HCT116 (cell line): Measurements from ENCODE around the gene KIRREL3. TPM values are rescaled to one million over a fixed set of nuclear protein-coding genes. Genes with fewer than 3 reads are reported as not detected.

ENCODE experiments used
- ATAC-seq: fragments of 200-7000 bp; cut with Tn5 transposase; 2 replicates; pipeline ENCODE4 v1.9.1; 2020; ENCODE audit warnings: mild to moderate bottlenecking, moderate library complexity
- BruUV-seq: library from RNA; stranded (reverse); fragments of 400-500 nt; replicated peaks from 2 replicates; lab custom pipeline; 2021; lab: Mats Ljungman, UMichigan
- CTCF ChIA-PET: fragments of 300-600 bp; sonication (Branson Sonifier 250); formaldehyde crosslinking; loops from one replicate; lab custom pipeline; 2021; ENCODE audit warnings: antibody characterized with exemption; lab: Charles Lee
- POLR2A ChIA-PET: fragments of 300-600, 350-600 bp; sonication (Branson Sonifier 250); formaldehyde crosslinking; loops from one replicate; lab custom pipeline; 2021; ENCODE audit warnings: antibody characterized with exemption; lab: Charles Lee
- RAD21 ChIA-PET, 2 experiments: fragments of 300-600 bp; sonication (Branson Sonifier 250); formaldehyde crosslinking; loops; one replicate each; lab custom pipeline; 2023; ENCODE audit warnings: low total read pairs in 2 of 2; ENCODE audit not compliant: uncharacterized antibody in 2 of 2, unreplicated experiment in 2 of 2, low non-redundant PET in 1 of 2; lab: Charles Lee
- DNase-seq: peaks from one replicate; pipeline ENCODE4 v3.0.0-alpha.2; 2010; ENCODE audit warnings: low read depth, low spot score
- H2AFZ ChIP-seq: fragments of 200-600 bp; shearing (Covaris generic), sonication (generic); 2 replicates; pipeline ENCODE4 v1.6.1; 2017; ENCODE audit warnings: low read depth, mixed run types, mixed read lengths, antibody characterized with exemption, low read length; ENCODE audit not compliant: poor library complexity, severe bottlenecking
- H3K27ac ChIP-seq: 2 replicates; pipeline ENCODE4 v1.5.1; 2012; ENCODE audit warnings: low read depth, low read length
- H3K27me3 ChIP-seq: fragments of 200-600 bp; sonication (generic); 2 replicates; pipeline ENCODE4 v1.6.1; 2016; ENCODE audit warnings: mixed run types, low read length, mixed read lengths; ENCODE audit not compliant: insufficient read depth
- H3K36me3 ChIP-seq, 2 experiments: fragments of 200-500 bp in 1 of 2; fragments of 200-600 bp in 1 of 2; sonication (Bioruptor generic) in 1 of 2; sonication (generic) in 1 of 2; 2 replicates each; pipeline versions ENCODE4 v1.5.1 to v1.6.1; 2014 to 2016; ENCODE audit warnings: low read length in 2 of 2, inconsistent platforms in 1 of 2, mixed read lengths in 1 of 2, mixed run types in 1 of 2; ENCODE audit not compliant: insufficient read depth in 2 of 2, control insufficient read depth in 1 of 2
- H3K4me1 ChIP-seq, 2 experiments: fragments of 200-600 bp in 1 of 2; sonication (generic) in 1 of 2; 2 replicates each; pipeline versions ENCODE4 v1.5.1 to v1.6.1; 2012 to 2017; ENCODE audit warnings: low read length in 2 of 2, inconsistent platforms in 1 of 2, mild to moderate bottlenecking in 1 of 2, mixed read lengths in 1 of 2, mixed run types in 1 of 2, moderate library complexity in 1 of 2; ENCODE audit not compliant: insufficient read depth in 2 of 2, control insufficient read depth in 1 of 2
- H3K4me2 ChIP-seq: fragments of 200-600 bp; sonication (generic); 2 replicates; pipeline ENCODE4 v1.6.1; 2017; ENCODE audit warnings: mixed run types, low read length, mixed read lengths
- H3K4me3 ChIP-seq, 2 experiments: fragments of 200-600 bp in 1 of 2; sonication (generic) in 1 of 2; replicated peaks in 1 of 2; 2 replicates each; pipeline ENCODE4 v1.5.1; 2011 to 2016; ENCODE audit warnings: low read length in 2 of 2, control low read depth in 1 of 2, low read depth in 1 of 2, mild to moderate bottlenecking in 1 of 2, mixed read lengths in 1 of 2, mixed run types in 1 of 2
- H3K79me2 ChIP-seq: fragments of 200-600 bp; sonication (generic); 2 replicates; pipeline ENCODE4 v1.6.1; 2017; ENCODE audit warnings: mild to moderate bottlenecking, mixed run types, low read length, moderate library complexity, mixed read lengths; ENCODE audit not compliant: insufficient read depth
- H3K9ac ChIP-seq: fragments of 200-600 bp; sonication (generic); 2 replicates; pipeline ENCODE4 v1.6.1; 2016; ENCODE audit warnings: low read length, mixed read lengths
- H3K9me2 ChIP-seq: fragments of 200-600 bp; sonication (generic), shearing (Covaris generic); 2 replicates; pipeline ENCODE4 v1.6.1; 2017; ENCODE audit warnings: mixed run types, mild to moderate bottlenecking, moderate library complexity; ENCODE audit not compliant: insufficient read depth
- H3K9me3 ChIP-seq, 2 experiments: fragments of 200-500 bp in 1 of 2; fragments of 200-600 bp in 1 of 2; sonication (Bioruptor generic) in 1 of 2; sonication (generic) in 1 of 2; 2 replicates each; pipeline ENCODE4 v1.6.1; 2014 to 2017; ENCODE audit warnings: low read length in 2 of 2, mixed read lengths in 2 of 2, inconsistent platforms in 1 of 2, low read depth in 1 of 2, mild to moderate bottlenecking in 1 of 2, mixed run types in 1 of 2, moderate library complexity in 1 of 2; ENCODE audit not compliant: control insufficient read depth in 1 of 2, insufficient read depth in 1 of 2
- H4K20me1 ChIP-seq: fragments of 200-600 bp; sonication (generic), shearing (Covaris generic); 2 replicates; pipeline ENCODE4 v1.6.1; 2017; ENCODE audit warnings: mixed run types, mild to moderate bottlenecking, moderate library complexity; ENCODE audit not compliant: insufficient read depth
- CBX3 ChIP-seq: IDR thresholded peaks from 2 replicates; pipeline ENCODE4 v1.6.1; 2012; ENCODE audit warnings: low read depth
- CEBPB ChIP-seq: IDR thresholded peaks from 2 replicates; pipeline ENCODE4 v1.6.1; 2012; ENCODE audit warnings: low read depth
- CTCF ChIP-seq, 3 experiments: fragments of 200-600 bp in 1 of 3; sonication (generic) in 1 of 3; IDR thresholded peaks in 2 of 3; conservative IDR thresholded peaks in 1 of 3; 2 replicates each; pipeline ENCODE4 v1.5.1; 2012 to 2017; ENCODE audit warnings: low read depth in 2 of 3, low read length in 2 of 3, antibody characterized with exemption in 1 of 3, borderline replicate concordance in 1 of 3, control low read depth in 1 of 3, mild to moderate bottlenecking in 1 of 3, mixed read lengths in 1 of 3, mixed run types in 1 of 3, moderate library complexity in 1 of 3; ENCODE audit not compliant: insufficient read depth in 1 of 3
- ELF1 ChIP-seq: IDR thresholded peaks from 2 replicates; pipeline ENCODE4 v1.6.1; 2012; ENCODE audit warnings: low read depth, borderline replicate concordance
- EZH2phosphoT487 ChIP-seq: fragments of 200-600 bp; IDR thresholded peaks from 2 replicates; pipeline ENCODE4 v1.6.1; 2018; ENCODE audit warnings: antibody characterized with exemption, borderline replicate concordance
- POLR2A ChIP-seq: IDR thresholded peaks from 2 replicates; pipeline ENCODE4 v1.7.0; 2011; ENCODE audit warnings: borderline replicate concordance; ENCODE audit not compliant: insufficient read depth, insufficient read length; ENCODE audit errors: extremely low read depth
- POLR2AphosphoS5 ChIP-seq: IDR thresholded peaks from 2 replicates; pipeline ENCODE4 v1.6.1; 2011; ENCODE audit warnings: mild to moderate bottlenecking, low read depth, low read length, moderate library complexity
- SIN3A ChIP-seq: IDR thresholded peaks from 2 replicates; pipeline ENCODE4 v1.6.1; 2012; ENCODE audit warnings: low read depth
- SP1 ChIP-seq: IDR thresholded peaks from 2 replicates; pipeline ENCODE4 v1.6.1; 2012; ENCODE audit warnings: low read depth
- SRF ChIP-seq: IDR thresholded peaks from 2 replicates; pipeline ENCODE4 v1.6.1; 2012; ENCODE audit warnings: low read depth
- ZBTB33 ChIP-seq: IDR thresholded peaks from 2 replicates; pipeline ENCODE4 v1.6.1; 2011; ENCODE audit warnings: mild to moderate bottlenecking, low read length, moderate library complexity; ENCODE audit not compliant: insufficient replicate concordance; ENCODE audit errors: extremely low read depth
- ZFX ChIP-seq: fragments of 450-650 bp; IDR thresholded peaks from 2 replicates; pipeline ENCODE4 v1.6.1; 2017
- intact Hi-C: fragments of 100-400 bp; cut with micrococcal nuclease; formaldehyde crosslinking; loops from 2 replicates; pipeline ENCODE4 v1.10.0; 2022
- total RNA-seq: library from RNA; stranded (reverse); gene quantifications from one replicate; pipeline ENCODE4 v1.2.1, GENCODE V29; 2021; ENCODE audit not compliant: unreplicated experiment
- TF ChIP-seq, protein P1 (sequence below): IDR thresholded peaks from 2 replicates; pipeline ENCODE4 v1.6.1; 2012

KIRREL3 gene
- total RNA-seq, 1 experiment from 2014 or later = not detected

DNA sequence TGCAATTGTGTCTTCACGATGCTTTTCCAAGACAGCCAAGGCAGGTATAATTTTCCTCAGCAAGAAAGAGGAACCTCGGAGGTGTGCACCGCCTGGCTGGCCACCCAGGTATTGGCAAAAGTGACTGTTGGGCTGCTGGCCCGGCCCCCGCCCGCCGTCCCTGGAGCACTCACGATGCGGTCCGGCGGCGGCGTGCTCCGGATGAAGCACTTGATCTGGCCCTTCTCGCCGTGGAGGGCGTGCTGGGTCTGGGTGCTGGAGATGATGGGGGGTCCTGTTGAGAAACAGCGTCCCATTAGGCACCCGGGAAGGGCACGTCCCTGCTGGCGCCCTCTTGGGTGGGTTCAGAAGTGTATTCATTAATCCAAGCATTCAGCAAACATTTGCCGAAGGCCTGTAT, 560.3 kb downstream of the KIRREL3 start:
- H3K36me3 ChIP-seq = no peaks in the 10 kb centered on the region
- intact Hi-C loops = loop anchor here (1.0 to 10.0 kb wide), 4 partner anchors 167 to 1595 kb away; no protein-coding TSS in a partner anchor
- no peak overlapping the region for H3K4me3 ChIP-seq
- no peaks in the 10 kb centered on the region for H4K20me1 ChIP-seq
- no peaks in the 10 kb centered on the region for H3K9me2 ChIP-seq
- H2AFZ ChIP-seq = no peak overlapping the region
- BruUV-seq = no TSS peak
- H3K79me2 ChIP-seq = no peaks in the 10 kb centered on the region
- H3K9ac ChIP-seq = no peak overlapping the region
- H3K27ac ChIP-seq = no peak overlapping the region
- ChIA-PET POLR2A (no interaction called here), RAD21 (interaction anchor here (1.5 to 1.6 kb wide), 2 partner anchors 40 to 41 kb away, joined by 6 to 7 read pairs; no protein-coding TSS in a partner anchor)
- H3K4me2 ChIP-seq = no peak overlapping the region
- peaks cover 7% of the 10 kb centered on the region; the same call in 1 of the 2 replicates for H3K27me3 ChIP-seq
- no peaks in the 10 kb centered on the region for H3K9me3 ChIP-seq
- TF ChIP-seq CTCF (IDR thresholded peaks at IDR 0.05 in 2 of 3, conservative IDR thresholded peaks at IDR 0.05 in 1 of 3; ENCODE audit: borderline replicate concordance in 1 of 3, insufficient read depth in 1 of 3, low read depth in 2 of 3, low read length in 2 of 3) (no peak), SRF (no peak), ELF1 (no peak), CEBPB (no peak), POLR2A (no peak), SIN3A (no peak), SP1 (no peak), EZH2phosphoT487 (no peak), ZBTB33 (no peak), ZFX (no peak), CBX3 (no peak), POLR2AphosphoS5 (no peak)
- TF ChIP-seq, protein P1, sequence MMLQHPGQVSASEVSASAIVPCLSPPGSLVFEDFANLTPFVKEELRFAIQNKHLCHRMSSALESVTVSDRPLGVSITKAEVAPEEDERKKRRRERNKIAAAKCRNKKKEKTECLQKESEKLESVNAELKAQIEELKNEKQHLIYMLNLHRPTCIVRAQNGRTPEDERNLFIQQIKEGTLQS = no peak
- TF ChIP-seq, all 23 proteins: peak for 0
- H3K4me1 ChIP-seq = peaks cover 0 to 5% of the 10 kb centered on the region in 2 experiments; a peak in 1 of 4 replicates
- ATAC-seq (no peak), DNase-seq (no peak)
- CTCF ChIA-PET = interaction anchor here (0.7 to 1.8 kb wide), 8 partner anchors 8 to 551 kb away, joined by 3 to 19 read pairs (median 4); no protein-coding TSS in a partner anchor
